IMR-90 (cell line): ENCODE results near the gene RFX4. TPM values are rescaled to one million over a fixed set of nuclear protein-coding genes. Genes with fewer than 3 reads are reported as not detected.

Experiments
- ATAC-seq: fragments of 200-7000 bp; cut with Tn5 transposase; 2 replicates; pipeline ENCODE4 v1.9.1; 2020; ENCODE audit warnings: low read depth, mild to moderate bottlenecking, moderate library complexity
- BruUV-seq: library from RNA; stranded (reverse); fragments of 400-500 nt; replicated peaks from 2 replicates; lab custom pipeline; 2021; lab: Mats Ljungman, UMichigan
- CTCF ChIA-PET: fragments of 300-600 bp; formaldehyde crosslinking; extraction: SDS; loops from one replicate; lab custom pipeline; 2021; ENCODE audit warnings: antibody characterized with exemption; lab: Yijun Ruan, JAX
- POLR2A ChIA-PET: fragments of 300-600 bp; sonication (Branson Sonifier 250); formaldehyde crosslinking; loops from one replicate; lab custom pipeline; 2022; ENCODE audit warnings: antibody characterized with exemption; ENCODE audit not compliant: unreplicated experiment; lab: Charles Lee
- DNase-seq: peaks from one replicate; pipeline ENCODE4 v3.0.0; 2013
- H2AFZ ChIP-seq: replicated peaks from 2 replicates; pipeline ENCODE3; 2013; ENCODE audit warnings: low read length, mild to moderate bottlenecking; ENCODE audit not compliant: poor library complexity
- H2AK5ac ChIP-seq: 2 replicates; pipeline ENCODE4 v1.6.1; 2013; ENCODE audit warnings: low read depth, low read length, inconsistent platforms
- H2AK9ac ChIP-seq: replicated peaks from 2 replicates; pipeline ENCODE3; 2013; ENCODE audit warnings: mild to moderate bottlenecking, low read depth, low read length, moderate library complexity; ENCODE audit not compliant: poor library complexity
- H2BK120ac ChIP-seq: 2 replicates; pipeline ENCODE4 v1.6.1; 2013; ENCODE audit warnings: low read depth, low read length, inconsistent platforms
- H2BK15ac ChIP-seq: 3 replicates; pipeline ENCODE4 v1.6.1; 2013; ENCODE audit warnings: low read depth, low read length, inconsistent platforms
- H2BK20ac ChIP-seq: 2 replicates; pipeline ENCODE4 v1.6.1; 2013; ENCODE audit warnings: low read depth, mild to moderate bottlenecking, inconsistent platforms, low read length, moderate library complexity
- H2BK5ac ChIP-seq: 2 replicates; pipeline ENCODE4 v1.6.1; 2013; ENCODE audit warnings: mild to moderate bottlenecking, low read depth, low read length, inconsistent platforms; ENCODE audit not compliant: poor library complexity, severe bottlenecking
- H3K14ac ChIP-seq: replicated peaks from 2 replicates; pipeline ENCODE4 v1.6.1; 2013; ENCODE audit warnings: low read depth, low read length, inconsistent platforms
- H3K18ac ChIP-seq: 2 replicates; pipeline ENCODE4 v1.6.1; 2013; ENCODE audit warnings: low read depth, low read length, control low read depth
- H3K23ac ChIP-seq: 2 replicates; pipeline ENCODE4 v1.6.1; 2013; ENCODE audit warnings: low read depth, low read length, inconsistent platforms
- H3K27ac ChIP-seq: 2 replicates; pipeline ENCODE4 v1.5.1; 2013; ENCODE audit warnings: mild to moderate bottlenecking, control low read depth, low read length; ENCODE audit not compliant: insufficient read depth
- H3K27me3 ChIP-seq: 2 replicates; pipeline ENCODE4 v1.6.1; 2013; ENCODE audit warnings: low read length; ENCODE audit not compliant: control insufficient read depth, insufficient read depth
- H3K36me3 ChIP-seq: 2 replicates; pipeline ENCODE4 v1.6.1; 2013; ENCODE audit warnings: low read length, mixed read lengths; ENCODE audit not compliant: control insufficient read depth, insufficient read depth
- H3K4ac ChIP-seq: 2 replicates; pipeline ENCODE4 v1.6.1; 2013; ENCODE audit warnings: low read depth, low read length, inconsistent platforms
- H3K4me1 ChIP-seq: 2 replicates; pipeline ENCODE4 v1.6.1; 2013; ENCODE audit warnings: low read length, mixed read lengths; ENCODE audit not compliant: control insufficient read depth, insufficient read depth
- H3K4me2 ChIP-seq: 2 replicates; pipeline ENCODE4 v1.6.1; 2013; ENCODE audit warnings: low read depth, mild to moderate bottlenecking, control low read depth, low read length, moderate library complexity
- H3K4me3 ChIP-seq: 2 replicates; pipeline ENCODE4 v1.5.1; 2013; ENCODE audit warnings: low read depth, mild to moderate bottlenecking, control low read depth, low read length, moderate library complexity; ENCODE audit not compliant: insufficient read depth
- H3K56ac ChIP-seq: 2 replicates; pipeline ENCODE4 v1.6.1; 2013; ENCODE audit warnings: low read length, inconsistent platforms; ENCODE audit not compliant: insufficient read depth; ENCODE audit errors: extremely low read depth
- H3K79me1 ChIP-seq, 2 experiments: 2 replicates each; pipeline ENCODE4 v1.6.1; 2013; ENCODE audit warnings: low read length in 2 of 2, inconsistent platforms in 1 of 2, low read depth in 1 of 2
- H3K9ac ChIP-seq: 2 replicates; pipeline ENCODE4 v1.6.1; 2013; ENCODE audit warnings: low read depth, low read length, control low read depth
- H3K9me1 ChIP-seq: 2 replicates; pipeline ENCODE4 v1.6.1; 2013; ENCODE audit warnings: low read length, inconsistent platforms; ENCODE audit not compliant: insufficient read depth
- H3K9me3 ChIP-seq: 2 replicates; pipeline ENCODE4 v1.6.1; 2013; ENCODE audit warnings: low read length; ENCODE audit not compliant: control insufficient read depth, insufficient read depth
- H4K20me1 ChIP-seq: 2 replicates; pipeline ENCODE4 v1.6.1; 2013; ENCODE audit warnings: low read length, inconsistent platforms; ENCODE audit not compliant: insufficient read depth
- H4K5ac ChIP-seq: 2 replicates; pipeline ENCODE4 v1.6.1; 2013; ENCODE audit warnings: mild to moderate bottlenecking, low read depth, low read length, control low read depth
- H4K8ac ChIP-seq, 2 experiments: 2 replicates each; pipeline ENCODE4 v1.6.1; 2013; ENCODE audit warnings: low read depth in 2 of 2, low read length in 2 of 2, control low read depth in 1 of 2, inconsistent platforms in 1 of 2
- H4K91ac ChIP-seq: 2 replicates; pipeline ENCODE4 v1.6.1; 2013; ENCODE audit warnings: low read depth, low read length, inconsistent platforms; ENCODE audit not compliant: insufficient read depth
- BHLHE40 ChIP-seq: fragments of 150-350 bp; IDR thresholded peaks from 2 replicates; pipeline ENCODE4 v1.6.1; 2016; ENCODE audit warnings: mild to moderate bottlenecking, low read depth, low read length
- CEBPB ChIP-seq: IDR thresholded peaks from 2 replicates; pipeline ENCODE4 v1.6.1; 2012; ENCODE audit warnings: low read depth, low read length, improper control_type of control experiment
- CHD1 ChIP-seq: IDR thresholded peaks from 2 replicates; pipeline ENCODE4 v1.6.1; 2012; ENCODE audit warnings: low read depth, low read length, improper control_type of control experiment
- FOS ChIP-seq: fragments of 150-350 bp; IDR thresholded peaks from 2 replicates; pipeline ENCODE4 v1.6.1; 2016; ENCODE audit warnings: low read depth, low read length
- MAFK ChIP-seq: IDR thresholded peaks from 2 replicates; pipeline ENCODE4 v1.6.1; 2012; ENCODE audit warnings: low read depth, low read length, improper control_type of control experiment
- MAZ ChIP-seq: IDR thresholded peaks from 2 replicates; pipeline ENCODE4 v1.6.1; 2012; ENCODE audit warnings: low read depth, mild to moderate bottlenecking, low read length, improper control_type of control experiment, moderate library complexity, borderline replicate concordance
- MXI1 ChIP-seq: IDR thresholded peaks from 2 replicates; pipeline ENCODE4 v1.6.1; 2012; ENCODE audit warnings: low read depth, mild to moderate bottlenecking, low read length, moderate library complexity, borderline replicate concordance
- NFE2L2 ChIP-seq: fragments of 150-350 bp; IDR thresholded peaks from 2 replicates; pipeline ENCODE4 v1.6.1; 2016; ENCODE audit warnings: low read depth, mild to moderate bottlenecking, low read length
- POLR2A ChIP-seq: IDR thresholded peaks from 2 replicates; pipeline ENCODE4 v1.6.1; 2012; ENCODE audit warnings: mild to moderate bottlenecking, low read depth, low read length
- RAD21 ChIP-seq: IDR thresholded peaks from 2 replicates; pipeline ENCODE4 v1.6.1; 2012; ENCODE audit warnings: low read length, improper control_type of control experiment
- RCOR1 ChIP-seq: IDR thresholded peaks from 2 replicates; pipeline ENCODE4 v1.6.1; 2012; ENCODE audit warnings: mild to moderate bottlenecking, low read length, improper control_type of control experiment; ENCODE audit not compliant: insufficient replicate concordance
- RFX5 ChIP-seq: IDR thresholded peaks from 2 replicates; pipeline ENCODE4 v1.8.0; 2012; ENCODE audit warnings: low read depth, mild to moderate bottlenecking, low read length, moderate library complexity
- SMC3 ChIP-seq: fragments of 150-350 bp; IDR thresholded peaks from 2 replicates; pipeline ENCODE4 v1.6.1; 2016; ENCODE audit warnings: low read depth, mild to moderate bottlenecking, antibody characterized with exemption, low read length, moderate library complexity
- WGBS, 2 experiments: methylation state at CpG; one replicate each; pipeline versions ENCODE4 v1.1.5 to v1.1.7; 2013; ENCODE audit warnings: missing lambda C conversion rate in 2 of 2; ENCODE audit not compliant: insufficient read length in 1 of 2; ENCODE audit errors: extremely low coverage in 2 of 2; 5-methylcytosine and 5-hydroxymethylcytosine counted together
- dilution Hi-C: fragments of 300-500 bp; cut with HindIII; formaldehyde crosslinking; loops from one replicate; pipeline ENCODE4 v1.14.3; 2018; ENCODE audit warnings: low sequenced_read_pairs; ENCODE audit not compliant: unreplicated experiment
- in situ Hi-C: fragments of 300-500 bp; cut with MboI; formaldehyde crosslinking; loops from 3 replicates; pipeline ENCODE4 v1.14.3; 2019; ENCODE audit warnings: low sequenced_read_pairs, inconsistent platforms, mixed read lengths
- intact Hi-C: fragments of 100-400 bp; cut with micrococcal nuclease; formaldehyde crosslinking; loops from 2 replicates; pipeline ENCODE4 v1.10.0; 2022
- polyA plus RNA-seq, 3 experiments: library from polyadenylated mRNA; depleted of rRNA; stranded (reverse); fragments of >200 nt; gene quantifications; 2 replicates each; pipeline ENCODE4 v1.2.3, GENCODE V29; 2012; ENCODE audit warnings: low replicate concordance in 1 of 3
- total RNA-seq: library from RNA; depleted of rRNA; stranded (reverse); fragments of >200 nt; gene quantifications from 2 replicates; pipeline ENCODE4 v1.2.3, GENCODE V29; 2012
- TF ChIP-seq, protein P1 (sequence below): fragments of 150-350 bp; IDR thresholded peaks from 2 replicates; pipeline ENCODE4 v1.6.1; 2017; ENCODE audit warnings: mild to moderate bottlenecking, antibody characterized with exemption, low read length, low read depth
- TF ChIP-seq, protein P2 (sequence below): fragments of 150-350 bp; IDR thresholded peaks from 2 replicates; pipeline ENCODE4 v1.6.1; 2016; ENCODE audit warnings: low read depth, mild to moderate bottlenecking, low read length, moderate library complexity, borderline replicate concordance
- TF ChIP-seq, protein P3 (sequence below): conservative IDR thresholded peaks from 2 replicates; pipeline ENCODE4 v1.5.1; 2012; ENCODE audit warnings: mild to moderate bottlenecking, low read depth, low read length, improper control_type of control experiment

RFX4 gene
- total and polyA plus RNA-seq, 2 of the 4 experiments (the other 2 are of a cell fraction) = not detected

- POLR2A ChIA-PET = no interaction called here
- TF ChIP-seq CEBPB (no peak), RCOR1 (no peak), POLR2A (no peak), RAD21 (no peak), SMC3 (no peak), MAFK (no peak), NFE2L2 (no peak), MXI1 (no peak), FOS (no peak), MAZ (no peak), CHD1 (no peak), RFX5 (no peak), BHLHE40 (no peak)
- TF ChIP-seq, protein P1, sequence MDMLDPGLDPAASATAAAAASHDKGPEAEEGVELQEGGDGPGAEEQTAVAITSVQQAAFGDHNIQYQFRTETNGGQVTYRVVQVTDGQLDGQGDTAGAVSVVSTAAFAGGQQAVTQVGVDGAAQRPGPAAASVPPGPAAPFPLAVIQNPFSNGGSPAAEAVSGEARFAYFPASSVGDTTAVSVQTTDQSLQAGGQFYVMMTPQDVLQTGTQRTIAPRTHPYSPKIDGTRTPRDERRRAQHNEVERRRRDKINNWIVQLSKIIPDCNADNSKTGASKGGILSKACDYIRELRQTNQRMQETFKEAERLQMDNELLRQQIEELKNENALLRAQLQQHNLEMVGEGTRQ = no peak
- TF ChIP-seq, protein P2, sequence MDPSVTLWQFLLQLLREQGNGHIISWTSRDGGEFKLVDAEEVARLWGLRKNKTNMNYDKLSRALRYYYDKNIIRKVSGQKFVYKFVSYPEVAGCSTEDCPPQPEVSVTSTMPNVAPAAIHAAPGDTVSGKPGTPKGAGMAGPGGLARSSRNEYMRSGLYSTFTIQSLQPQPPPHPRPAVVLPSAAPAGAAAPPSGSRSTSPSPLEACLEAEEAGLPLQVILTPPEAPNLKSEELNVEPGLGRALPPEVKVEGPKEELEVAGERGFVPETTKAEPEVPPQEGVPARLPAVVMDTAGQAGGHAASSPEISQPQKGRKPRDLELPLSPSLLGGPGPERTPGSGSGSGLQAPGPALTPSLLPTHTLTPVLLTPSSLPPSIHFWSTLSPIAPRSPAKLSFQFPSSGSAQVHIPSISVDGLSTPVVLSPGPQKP = no peak
- TF ChIP-seq, protein P3, sequence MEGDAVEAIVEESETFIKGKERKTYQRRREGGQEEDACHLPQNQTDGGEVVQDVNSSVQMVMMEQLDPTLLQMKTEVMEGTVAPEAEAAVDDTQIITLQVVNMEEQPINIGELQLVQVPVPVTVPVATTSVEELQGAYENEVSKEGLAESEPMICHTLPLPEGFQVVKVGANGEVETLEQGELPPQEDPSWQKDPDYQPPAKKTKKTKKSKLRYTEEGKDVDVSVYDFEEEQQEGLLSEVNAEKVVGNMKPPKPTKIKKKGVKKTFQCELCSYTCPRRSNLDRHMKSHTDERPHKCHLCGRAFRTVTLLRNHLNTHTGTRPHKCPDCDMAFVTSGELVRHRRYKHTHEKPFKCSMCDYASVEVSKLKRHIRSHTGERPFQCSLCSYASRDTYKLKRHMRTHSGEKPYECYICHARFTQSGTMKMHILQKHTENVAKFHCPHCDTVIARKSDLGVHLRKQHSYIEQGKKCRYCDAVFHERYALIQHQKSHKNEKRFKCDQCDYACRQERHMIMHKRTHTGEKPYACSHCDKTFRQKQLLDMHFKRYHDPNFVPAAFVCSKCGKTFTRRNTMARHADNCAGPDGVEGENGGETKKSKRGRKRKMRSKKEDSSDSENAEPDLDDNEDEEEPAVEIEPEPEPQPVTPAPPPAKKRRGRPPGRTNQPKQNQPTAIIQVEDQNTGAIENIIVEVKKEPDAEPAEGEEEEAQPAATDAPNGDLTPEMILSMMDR = no peak
- no peak overlapping the region for H3K4ac ChIP-seq
- no peaks in the 10 kb centered on the region for H3K4me1 ChIP-seq
- no peak overlapping the region for H3K23ac ChIP-seq
- no CpG with 5 or more reads among the region's 6 CpGs for WGBS, 2 experiments
- no peak overlapping the region for H2BK15ac ChIP-seq
- intact Hi-C loops = no loop called here
- no peaks in the 10 kb centered on the region for H3K9me1 ChIP-seq
- H3K56ac ChIP-seq = no peak overlapping the region
- CTCF ChIA-PET = no interaction called here
- no peak overlapping the region for H3K18ac ChIP-seq
- in situ Hi-C loops = no loop called here
- DNase-seq (no peak), ATAC-seq (no peak)
- no peaks in the 10 kb centered on the region for H3K9me3 ChIP-seq
- no peak overlapping the region for H2BK120ac ChIP-seq
- H3K9ac ChIP-seq = no peak overlapping the region
- H2BK5ac ChIP-seq = no peak overlapping the region
- no peak overlapping the region for H4K8ac ChIP-seq
- no peak overlapping the region for H2AFZ ChIP-seq
- no peak overlapping the region for H2BK20ac ChIP-seq
- H3K14ac ChIP-seq = no peak overlapping the region
- H3K27ac ChIP-seq = no peak overlapping the region
- H2AK5ac ChIP-seq = no peak overlapping the region
- H4K5ac ChIP-seq = no peak overlapping the region
- dilution Hi-C loops = no loop called here
- no peaks in the 10 kb centered on the region for H3K79me1 ChIP-seq
- H2AK9ac ChIP-seq = no peak overlapping the region
- H4K20me1 ChIP-seq = no peaks in the 10 kb centered on the region
- H3K27me3 ChIP-seq = peaks cover 3% of the 10 kb centered on the region; the same call in 1 of the 2 replicates
- BruUV-seq = no TSS peak
- no peak overlapping the region for H3K4me2 ChIP-seq
- no peak overlapping the region for H4K91ac ChIP-seq
- no peaks in the 10 kb centered on the region for H3K36me3 ChIP-seq
- H3K4me3 ChIP-seq = no peak overlapping the region
Observed at GRCh38 chr12:106724934-106725333, 142.1 kb downstream of the RFX4 start.
